Keratinocyte (primary cell): ENCODE data around the gene ERG. TPM values are rescaled to one million over a fixed set of nuclear protein-coding genes. Genes with fewer than 3 reads are reported as not detected.

Experiments
- DNase-seq: peaks from one replicate; pipeline ENCODE4 v3.0.0-alpha.2; 2011; ENCODE audit warnings: low read depth, missing footprints, low spot score
- FAIRE-seq: peaks from 2 replicates; lab custom pipeline; 2011; peaks lifted over from hg19 to GRCh38; lab: Jason Lieb, UNC
- H2AFZ ChIP-seq: 2 replicates; pipeline ENCODE4 v1.6.0; 2012; ENCODE audit warnings: low read length, control low read depth, inconsistent platforms; ENCODE audit not compliant: control insufficient read depth
- H3K27ac ChIP-seq: 2 replicates; pipeline ENCODE4 v1.5.1; 2011; ENCODE audit warnings: low read length; ENCODE audit not compliant: control insufficient read depth, insufficient read depth
- H3K27me3 ChIP-seq: 3 replicates; pipeline ENCODE4 v1.6.0; 2011; ENCODE audit warnings: low read length; ENCODE audit not compliant: control insufficient read depth, insufficient read depth; ENCODE audit errors: extremely low read depth
- H3K36me3 ChIP-seq, 2 experiments: 2 replicates in 1 of 2; 3 replicates in 1 of 2; pipeline ENCODE4 v1.5.1; 2011; ENCODE audit warnings: low read length in 2 of 2, mild to moderate bottlenecking in 1 of 2; ENCODE audit not compliant: control insufficient read depth in 2 of 2, insufficient read depth in 2 of 2; ENCODE audit errors: extremely low read depth in 1 of 2
- H3K4me1 ChIP-seq: 3 replicates; pipeline ENCODE4 v1.5.1; 2011; ENCODE audit warnings: low read length; ENCODE audit not compliant: control insufficient read depth, insufficient read depth; ENCODE audit errors: extremely low read depth
- H3K4me2 ChIP-seq: 3 replicates; pipeline ENCODE4 v1.6.0; 2011; ENCODE audit warnings: low read depth, low read length; ENCODE audit not compliant: control insufficient read depth, insufficient read depth; ENCODE audit errors: extremely low read depth
- H3K4me3 ChIP-seq, 3 experiments: fragments of 200-600 bp in 1 of 3; sonication (generic) in 1 of 3; 2 replicates in 2 of 3; 3 replicates in 1 of 3; pipeline ENCODE4 v1.5.1; 2011 to 2016; ENCODE audit warnings: low read length in 3 of 3, mild to moderate bottlenecking in 3 of 3, control low read depth in 2 of 3, inconsistent platforms in 1 of 3, low read depth in 1 of 3, mixed read lengths in 1 of 3, mixed run types in 1 of 3, moderate library complexity in 1 of 3; ENCODE audit not compliant: control insufficient read depth in 2 of 3, insufficient read depth in 2 of 3; ENCODE audit errors: extremely low read depth in 1 of 3
- H3K79me2 ChIP-seq: 2 replicates; pipeline ENCODE4 v1.6.0; 2012; ENCODE audit warnings: low read length; ENCODE audit not compliant: control insufficient read depth, insufficient read depth
- H3K9ac ChIP-seq: 3 replicates; pipeline ENCODE4 v1.6.0; 2011; ENCODE audit warnings: low read length; ENCODE audit not compliant: control insufficient read depth, insufficient read depth; ENCODE audit errors: extremely low read depth
- H3K9me1 ChIP-seq: 3 replicates; pipeline ENCODE4 v1.6.0; 2011; ENCODE audit warnings: low read length; ENCODE audit not compliant: control insufficient read depth, insufficient read depth; ENCODE audit errors: extremely low read depth
- H3K9me3 ChIP-seq: 2 replicates; pipeline ENCODE4 v1.5.1; 2012; ENCODE audit warnings: low read depth, low read length; ENCODE audit not compliant: control insufficient read depth
- H4K20me1 ChIP-seq: 3 replicates; pipeline ENCODE4 v1.6.0; 2011; ENCODE audit warnings: low read length; ENCODE audit not compliant: control insufficient read depth, insufficient read depth; ENCODE audit errors: extremely low read depth
- CTCF ChIP-seq, 3 experiments: IDR thresholded peaks in 1 of 3; conservative IDR thresholded peaks in 1 of 3; optimal IDR thresholded peaks in 1 of 3; 2 replicates in 2 of 3; 3 replicates in 1 of 3; pipeline versions ENCODE3 to v1.5.1; 2011; ENCODE audit warnings: low read length in 3 of 3, mild to moderate bottlenecking in 3 of 3, moderate library complexity in 2 of 3, control low read depth in 1 of 3, inconsistent platforms in 1 of 3; ENCODE audit not compliant: insufficient read depth in 2 of 3; ENCODE audit errors: extremely low read depth in 1 of 3
- EZH2 ChIP-seq: IDR thresholded peaks from one replicate; pipeline ENCODE4 v1.6.1; 2012; ENCODE audit warnings: inconsistent platforms, mild to moderate bottlenecking, low read length, moderate library complexity
- dilution Hi-C: fragments of 300-500 bp; cut with MboI; formaldehyde crosslinking; loops from one replicate; pipeline ENCODE4 v1.7.0; 2020; ENCODE audit warnings: low sequenced_read_pairs; ENCODE audit not compliant: extremely low pct_ligation_motif_present
- polyA plus RNA-seq, 5 experiments: library from polyadenylated mRNA; depleted of rRNA in 3 of 5; stranded (reverse) in 3 of 5; stranded (forward) in 1 of 5; unstranded in 1 of 5; fragments of >200 nt; gene quantifications; 1 replicate in 1 of 5; 2 replicates in 3 of 5; 3 replicates in 1 of 5; pipeline versions ENCODE4 v1.2.1 to v1.2.3, GENCODE V29; 2011 to 2012; ENCODE audit warnings: missing spikeins in 2 of 5, low read depth in 1 of 5, low replicate concordance in 1 of 5

ERG gene
- polyA plus RNA-seq, 1 donor (not counting 4 experiments of a cell fraction or from before 2014, with no cell fraction given), result 0.08 TPM

- no peak overlapping the region for H2AFZ ChIP-seq
- FAIRE-seq (peak; percentile 29), DNase-seq (no peak)
- dilution Hi-C loops, result no loop called here
- H3K27ac ChIP-seq, result no peak overlapping the region
- TF ChIP-seq CTCF (optimal IDR thresholded peaks at IDR 0.05 in 1 of 3, IDR thresholded peaks at IDR 0.05 in 1 of 3, conservative IDR thresholded peaks at IDR 0.05 in 1 of 3; ENCODE audit: extremely low read depth in 1 of 3, insufficient read depth in 2 of 3, low read length in 3 of 3) (no peak), EZH2 (no peak)
- no peak overlapping the region for H3K4me3 ChIP-seq
- H3K9me1 ChIP-seq, result no peaks in the 10 kb centered on the region
- no peak overlapping the region for H3K4me2 ChIP-seq
- no peaks in the 10 kb centered on the region for H4K20me1 ChIP-seq
- peaks cover 24% of the 10 kb centered on the region for H3K4me1 ChIP-seq
- H3K36me3 ChIP-seq, result no peaks in the 10 kb centered on the region
- no peak overlapping the region for H3K9ac ChIP-seq
- no peaks in the 10 kb centered on the region for H3K9me3 ChIP-seq
- no peaks in the 10 kb centered on the region for H3K27me3 ChIP-seq
- H3K79me2 ChIP-seq, result no peaks in the 10 kb centered on the region
Measured at GRCh38 chr21:38491536-38491935, 6.7 kb downstream of the ERG start.

- no peaks in the 10 kb centered on the region for H3K9me1 ChIP-seq
- H3K27me3 ChIP-seq, result no peaks in the 10 kb centered on the region
- peaks cover 30% of the 10 kb centered on the region for H3K4me1 ChIP-seq
- no peak overlapping the region for H3K9ac ChIP-seq
- no peak overlapping the region for H3K4me2 ChIP-seq
- DNase-seq, result no peak
- no peak for TF ChIP-seq EZH2
- no peak for TF ChIP-seq CTCF (optimal IDR thresholded peaks at IDR 0.05 in 1 of 3, IDR thresholded peaks at IDR 0.05 in 1 of 3, conservative IDR thresholded peaks at IDR 0.05 in 1 of 3; ENCODE audit: extremely low read depth in 1 of 3, insufficient read depth in 2 of 3, low read length in 3 of 3)
- dilution Hi-C loops, result no loop called here
- H3K36me3 ChIP-seq, result no peaks in the 10 kb centered on the region
- no peaks in the 10 kb centered on the region for H3K9me3 ChIP-seq
- H4K20me1 ChIP-seq, result no peaks in the 10 kb centered on the region
- no peak overlapping the region for H3K4me3 ChIP-seq
- no peak for FAIRE-seq
- no peak overlapping the region for H2AFZ ChIP-seq
- no peaks in the 10 kb centered on the region for H3K79me2 ChIP-seq
- no peak overlapping the region for H3K27ac ChIP-seq
Measured at GRCh38 chr21:38490411-38491020, 7.8 kb downstream of the ERG start.
